HG03571 (cell line): ENCODE data around the gene FIGN.

Source experiments
- ATAC-seq: cut with Tn5 transposase; IDR thresholded peaks from one replicate; pipeline ENCODE4 v1.9.1; 2021; ENCODE audit not compliant: unreplicated experiment

FIGN gene

GRCh38 chr2:163571423-163572102, 164.2 kb downstream of the FIGN start:
- no peak for ATAC-seq

GRCh38 chr2:163570391-163570790, 165.4 kb downstream of the FIGN start:
- no peak for ATAC-seq

- ATAC-seq, result no peak
Observed at GRCh38 chr2:163565192-163565591, 170.6 kb downstream of the FIGN start.

GRCh38 chr2:163564236-163564635, 171.6 kb downstream of the FIGN start:
- no peak for ATAC-seq

GRCh38 chr2:163563336-163563735, 172.5 kb downstream of the FIGN start:
- ATAC-seq, result no peak

- ATAC-seq, result no peak
Observed at GRCh38 chr2:163558251-163559021, 177.4 kb downstream of the FIGN start.

GRCh38 chr2:163556511-163556910, 179.3 kb downstream of the FIGN start:
- no peak for ATAC-seq

GRCh38 chr2:163554864-163555263, 180.9 kb downstream of the FIGN start:
- no peak for ATAC-seq

- ATAC-seq, result no peak
Observed at GRCh38 chr2:163553601-163554000, 182.2 kb downstream of the FIGN start.

GRCh38 chr2:163552758-163553157, 183.1 kb downstream of the FIGN start:
- ATAC-seq, result no peak

- no peak for ATAC-seq
Observed at GRCh38 chr2:163551616-163552373, 184.0 kb downstream of the FIGN start.

GRCh38 chr2:163548970-163549369, 186.8 kb downstream of the FIGN start:
- ATAC-seq, result no peak
